Gastroesophageal sphincter (tissue), 3 donors: Measurements from ENCODE around the gene RPTOR.

ENCODE experiments used
- POLR2A ChIP-seq, 2 donors: fragments of 450-650 bp; IDR thresholded peaks; one replicate each; pipeline ENCODE4 v1.6.1; 2017; ENCODE audit warnings: antibody characterized with exemption in 2 of 2, mild to moderate bottlenecking in 2 of 2, moderate library complexity in 1 of 2
- POLR2AphosphoS5 ChIP-seq: sonication (generic); formaldehyde crosslinking; IDR thresholded peaks from one replicate; pipeline ENCODE4 v1.6.1; 2017; ENCODE audit warnings: antibody characterized with exemption
- TF ChIP-seq, protein P1 (sequence below), 4 experiments: fragments of 200-600 bp in 2 of 4; fragments of 450-650 bp in 2 of 4; sonication (generic) in 1 of 4; IDR thresholded peaks; one replicate each; pipeline ENCODE4 v1.5.1; 2017 to 2019; ENCODE audit warnings: antibody characterized with exemption in 4 of 4, mild to moderate bottlenecking in 2 of 4, moderate library complexity in 2 of 4

DNA sequence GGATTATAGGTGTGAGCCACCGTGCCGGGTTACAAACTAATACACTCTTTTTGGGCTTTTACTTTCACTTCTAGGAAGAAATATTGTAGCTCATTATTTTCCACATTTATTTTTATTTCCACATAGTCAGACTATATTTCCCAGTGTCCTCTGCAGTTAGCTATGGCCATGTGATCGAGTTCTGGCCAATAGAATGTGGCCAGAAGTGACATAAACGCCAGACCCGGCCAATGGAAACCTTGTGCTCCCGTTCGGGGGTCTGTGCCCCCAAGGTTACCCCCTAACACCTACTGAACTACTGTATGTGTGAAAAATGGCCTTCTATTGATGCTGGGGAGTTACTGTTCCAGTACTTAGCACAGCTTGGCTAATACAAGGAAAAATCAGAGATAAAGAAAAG, 13.2 kb upstream of the RPTOR start:
- TF ChIP-seq, protein P1, sequence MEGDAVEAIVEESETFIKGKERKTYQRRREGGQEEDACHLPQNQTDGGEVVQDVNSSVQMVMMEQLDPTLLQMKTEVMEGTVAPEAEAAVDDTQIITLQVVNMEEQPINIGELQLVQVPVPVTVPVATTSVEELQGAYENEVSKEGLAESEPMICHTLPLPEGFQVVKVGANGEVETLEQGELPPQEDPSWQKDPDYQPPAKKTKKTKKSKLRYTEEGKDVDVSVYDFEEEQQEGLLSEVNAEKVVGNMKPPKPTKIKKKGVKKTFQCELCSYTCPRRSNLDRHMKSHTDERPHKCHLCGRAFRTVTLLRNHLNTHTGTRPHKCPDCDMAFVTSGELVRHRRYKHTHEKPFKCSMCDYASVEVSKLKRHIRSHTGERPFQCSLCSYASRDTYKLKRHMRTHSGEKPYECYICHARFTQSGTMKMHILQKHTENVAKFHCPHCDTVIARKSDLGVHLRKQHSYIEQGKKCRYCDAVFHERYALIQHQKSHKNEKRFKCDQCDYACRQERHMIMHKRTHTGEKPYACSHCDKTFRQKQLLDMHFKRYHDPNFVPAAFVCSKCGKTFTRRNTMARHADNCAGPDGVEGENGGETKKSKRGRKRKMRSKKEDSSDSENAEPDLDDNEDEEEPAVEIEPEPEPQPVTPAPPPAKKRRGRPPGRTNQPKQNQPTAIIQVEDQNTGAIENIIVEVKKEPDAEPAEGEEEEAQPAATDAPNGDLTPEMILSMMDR (IDR thresholded peaks at IDR 0.05) = no peak
- TF ChIP-seq POLR2A (IDR thresholded peaks at IDR 0.05) = no peak
- no peak for TF ChIP-seq POLR2AphosphoS5
